ENCODE measurements around the gene LMO1.

DNA sequence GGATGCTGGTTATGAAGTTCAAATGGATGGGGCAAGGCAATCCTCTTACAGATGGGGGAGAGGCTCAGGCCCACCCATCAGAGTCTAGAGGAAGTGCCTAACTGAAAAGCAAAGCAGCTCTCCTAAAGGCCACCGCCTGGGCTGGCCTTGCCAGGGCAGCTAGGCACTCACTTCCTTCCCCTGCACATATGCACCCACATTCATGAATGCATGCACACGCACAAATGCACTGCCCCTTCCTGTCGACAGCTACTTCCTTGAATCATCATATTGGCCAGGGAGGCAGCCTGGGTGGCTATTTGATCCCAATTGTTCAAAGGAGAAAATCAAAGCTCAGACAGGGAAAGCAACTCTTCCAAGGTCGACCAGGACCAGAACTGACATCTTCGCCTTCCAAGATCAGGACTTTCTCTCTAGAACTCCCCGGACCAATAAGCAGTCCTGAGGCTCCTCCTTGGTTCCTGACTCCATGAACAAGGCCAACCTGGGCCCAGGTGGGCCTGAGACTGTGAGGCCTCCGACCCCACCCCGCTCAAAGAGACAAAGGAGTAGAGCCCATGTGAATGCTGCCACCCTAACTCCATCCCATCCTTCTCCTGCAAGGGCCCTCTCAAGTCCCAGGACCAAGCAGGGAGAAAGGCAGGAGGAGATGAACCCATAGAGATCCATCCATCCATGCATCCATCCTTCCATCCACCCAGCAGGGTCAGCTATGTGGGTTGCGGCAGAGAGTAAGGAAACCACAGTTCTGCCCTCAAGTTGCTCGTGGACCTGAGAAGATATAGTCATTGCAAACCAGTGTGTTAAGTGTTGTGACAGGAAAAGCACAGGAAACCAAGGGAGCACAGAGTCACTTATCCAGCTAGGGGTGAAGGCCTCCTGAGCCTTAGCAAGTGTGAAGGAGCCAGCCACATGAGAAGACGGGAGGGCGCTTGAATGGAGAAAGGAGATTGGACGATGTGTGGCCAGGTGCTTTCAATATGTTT lies 35.4 kb upstream of the LMO1 start:
- TF ChIP-seq, protein P1, sequence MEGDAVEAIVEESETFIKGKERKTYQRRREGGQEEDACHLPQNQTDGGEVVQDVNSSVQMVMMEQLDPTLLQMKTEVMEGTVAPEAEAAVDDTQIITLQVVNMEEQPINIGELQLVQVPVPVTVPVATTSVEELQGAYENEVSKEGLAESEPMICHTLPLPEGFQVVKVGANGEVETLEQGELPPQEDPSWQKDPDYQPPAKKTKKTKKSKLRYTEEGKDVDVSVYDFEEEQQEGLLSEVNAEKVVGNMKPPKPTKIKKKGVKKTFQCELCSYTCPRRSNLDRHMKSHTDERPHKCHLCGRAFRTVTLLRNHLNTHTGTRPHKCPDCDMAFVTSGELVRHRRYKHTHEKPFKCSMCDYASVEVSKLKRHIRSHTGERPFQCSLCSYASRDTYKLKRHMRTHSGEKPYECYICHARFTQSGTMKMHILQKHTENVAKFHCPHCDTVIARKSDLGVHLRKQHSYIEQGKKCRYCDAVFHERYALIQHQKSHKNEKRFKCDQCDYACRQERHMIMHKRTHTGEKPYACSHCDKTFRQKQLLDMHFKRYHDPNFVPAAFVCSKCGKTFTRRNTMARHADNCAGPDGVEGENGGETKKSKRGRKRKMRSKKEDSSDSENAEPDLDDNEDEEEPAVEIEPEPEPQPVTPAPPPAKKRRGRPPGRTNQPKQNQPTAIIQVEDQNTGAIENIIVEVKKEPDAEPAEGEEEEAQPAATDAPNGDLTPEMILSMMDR (IDR thresholded peaks at IDR 0.05), result no peak
- TF ChIP-seq POLR2A (IDR thresholded peaks at IDR 0.05), result no peak
